NCI-H345 (cell line): ENCODE results near the gene SMPD2.
"Not testable (repeated sequence)": the region's sequence is repeated elsewhere in the genome, so short reads cannot be mapped to it uniquely, and the experiment has no call there.

Experiments
- DNase-seq: peaks from one replicate; lab custom pipeline; 2025; lab: John Stamatoyannopoulos, UW

SMPD2 gene

DNA sequence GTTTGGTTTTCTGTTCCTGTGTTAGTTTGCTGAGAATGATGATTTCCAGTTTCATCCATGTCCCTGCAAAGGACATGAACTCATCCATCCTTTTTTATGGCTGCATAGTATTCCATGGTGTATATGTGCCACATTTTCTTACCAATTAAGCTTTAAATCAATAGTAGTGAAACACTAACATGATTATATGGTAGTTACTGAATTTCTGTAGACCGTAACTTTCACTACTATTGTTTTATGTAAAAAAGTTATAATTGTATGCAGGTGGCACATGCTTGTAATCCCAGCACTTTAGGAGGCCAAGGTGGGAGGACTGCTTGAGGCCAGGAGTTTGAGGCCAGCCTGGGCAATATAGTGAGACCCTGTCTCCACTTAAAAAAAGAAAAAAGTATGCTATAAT lies 20.7 kb downstream of the SMPD2 start:
- DNase-seq = not testable (repeated sequence)

DNA sequence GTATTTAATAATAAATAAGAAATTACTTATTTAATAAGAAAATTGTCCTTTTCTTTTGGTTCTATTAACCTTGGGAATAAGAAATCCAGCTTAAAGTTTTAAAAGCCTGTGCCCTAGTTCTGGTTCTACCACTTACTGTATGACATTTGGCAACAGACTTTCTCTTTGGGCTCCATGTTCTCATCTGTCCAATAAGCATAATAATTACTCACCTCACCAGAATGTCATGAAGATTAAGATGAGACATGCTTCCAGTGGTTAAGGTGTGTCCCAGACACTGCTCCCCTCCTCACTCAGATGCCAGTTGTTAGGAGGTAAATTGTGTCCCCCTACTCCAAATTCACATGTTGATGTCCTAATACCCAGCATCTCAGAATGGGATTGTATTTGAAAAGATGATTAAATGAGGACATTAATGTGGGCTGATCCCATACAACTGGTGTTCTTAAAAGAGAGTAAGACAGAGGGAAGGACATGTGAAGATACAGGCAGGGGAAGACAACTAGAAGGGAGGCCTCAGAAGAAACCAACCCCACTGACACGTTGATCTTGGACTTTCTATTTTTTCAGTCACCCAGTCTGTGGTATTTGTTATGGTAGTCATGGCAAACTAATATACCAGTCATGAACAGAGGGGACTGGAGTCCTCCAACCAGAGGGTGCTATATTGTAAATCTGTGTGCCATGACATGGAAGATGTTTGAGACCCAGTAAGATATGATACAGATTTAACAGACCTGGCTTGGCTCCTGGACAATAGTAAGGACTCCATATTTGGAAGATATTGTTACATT lies 21.4 kb downstream of the SMPD2 start:
- DNase-seq = no peak

DNA sequence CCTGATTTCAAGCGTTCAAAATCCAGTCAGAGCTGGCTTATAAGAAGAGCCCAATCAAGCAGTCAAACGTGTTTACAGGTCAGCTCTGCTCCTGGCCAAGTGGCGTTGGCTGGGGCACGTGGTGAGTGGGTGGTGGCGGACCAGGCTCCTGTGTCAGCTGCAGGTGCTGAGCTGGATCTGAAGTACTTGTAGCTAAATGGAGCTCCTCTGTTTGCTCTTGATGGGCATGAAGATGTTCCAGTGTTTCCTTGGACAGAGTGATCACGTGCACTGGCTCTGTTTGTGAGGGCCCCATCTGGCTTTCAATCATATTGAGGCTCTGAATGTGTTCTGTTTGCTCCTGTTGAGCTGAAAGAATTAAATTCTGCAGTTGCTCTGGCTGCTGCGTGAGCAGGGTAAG lies 25.2 kb downstream of the SMPD2 start:
- peak; percentile 75 for DNase-seq

DNA sequence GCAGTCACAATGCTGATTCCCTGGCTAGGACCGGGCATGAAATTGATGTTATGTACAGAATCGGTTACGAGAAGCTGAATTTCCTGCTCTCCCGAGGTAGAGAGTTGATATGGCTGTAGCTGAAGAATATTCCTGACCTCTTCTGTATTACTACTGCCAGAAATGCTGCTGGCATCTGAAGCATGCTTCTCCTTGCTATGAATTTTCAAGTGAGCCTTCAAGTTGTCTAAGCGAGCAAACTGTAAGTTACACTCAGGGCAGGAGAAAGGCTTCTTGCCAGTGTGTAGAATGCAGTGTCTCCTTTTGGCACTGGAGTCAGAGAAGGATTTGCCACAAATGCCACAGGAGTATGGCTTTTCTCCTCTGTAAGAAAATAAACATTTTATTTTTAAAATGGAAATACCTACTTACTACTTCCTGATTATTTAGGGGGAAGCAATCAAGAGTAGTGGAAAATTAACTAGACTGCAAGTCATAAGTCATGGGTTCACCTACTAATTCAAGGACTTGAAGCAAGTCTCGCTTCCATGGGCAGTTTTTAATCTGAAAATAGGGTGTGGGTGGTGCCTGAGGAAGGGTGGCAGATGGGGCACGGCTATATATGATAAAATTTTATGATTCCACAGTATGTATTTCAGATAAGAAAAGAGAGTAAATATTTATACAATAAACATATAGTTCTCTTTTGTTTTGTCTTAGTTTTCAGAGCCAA lies 25.8 kb downstream of the SMPD2 start:
- DNase-seq = no peak

- DNase-seq = no peak
Observed at GRCh38 chr6:109467696-109468095, 27.2 kb downstream of the SMPD2 start.

DNA sequence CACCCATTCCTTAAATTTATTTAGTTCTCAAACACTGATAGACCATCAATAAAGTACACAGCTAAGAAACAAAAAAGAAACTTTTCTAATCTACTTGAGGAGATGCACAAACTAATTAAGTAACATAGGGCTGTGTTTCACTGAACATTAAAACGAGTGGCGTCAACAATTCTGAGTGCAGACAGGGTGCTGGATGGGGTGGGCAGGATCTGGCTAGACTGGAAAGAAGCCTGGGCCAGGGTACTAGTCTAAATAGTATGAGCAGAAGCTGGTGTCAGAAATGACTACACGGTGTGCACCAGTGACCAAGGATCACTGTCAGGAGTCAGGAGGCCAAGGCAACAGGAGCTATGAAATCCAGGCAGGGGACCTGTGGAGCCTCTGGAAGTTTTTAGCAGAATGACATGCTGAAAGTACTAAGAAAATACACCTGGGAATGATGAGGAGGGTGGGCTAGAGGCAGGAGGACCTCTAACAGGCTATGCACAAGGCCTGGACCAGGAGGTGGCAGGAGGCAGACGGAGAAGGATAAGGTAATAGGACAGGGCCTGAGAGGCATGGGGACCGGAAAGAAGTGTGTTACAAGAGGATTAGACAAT lies 29.2 kb downstream of the SMPD2 start:
- no peak for DNase-seq

- no peak for DNase-seq
Observed at GRCh38 chr6:109471105-109471810, 30.7 kb downstream of the SMPD2 start.

DNA sequence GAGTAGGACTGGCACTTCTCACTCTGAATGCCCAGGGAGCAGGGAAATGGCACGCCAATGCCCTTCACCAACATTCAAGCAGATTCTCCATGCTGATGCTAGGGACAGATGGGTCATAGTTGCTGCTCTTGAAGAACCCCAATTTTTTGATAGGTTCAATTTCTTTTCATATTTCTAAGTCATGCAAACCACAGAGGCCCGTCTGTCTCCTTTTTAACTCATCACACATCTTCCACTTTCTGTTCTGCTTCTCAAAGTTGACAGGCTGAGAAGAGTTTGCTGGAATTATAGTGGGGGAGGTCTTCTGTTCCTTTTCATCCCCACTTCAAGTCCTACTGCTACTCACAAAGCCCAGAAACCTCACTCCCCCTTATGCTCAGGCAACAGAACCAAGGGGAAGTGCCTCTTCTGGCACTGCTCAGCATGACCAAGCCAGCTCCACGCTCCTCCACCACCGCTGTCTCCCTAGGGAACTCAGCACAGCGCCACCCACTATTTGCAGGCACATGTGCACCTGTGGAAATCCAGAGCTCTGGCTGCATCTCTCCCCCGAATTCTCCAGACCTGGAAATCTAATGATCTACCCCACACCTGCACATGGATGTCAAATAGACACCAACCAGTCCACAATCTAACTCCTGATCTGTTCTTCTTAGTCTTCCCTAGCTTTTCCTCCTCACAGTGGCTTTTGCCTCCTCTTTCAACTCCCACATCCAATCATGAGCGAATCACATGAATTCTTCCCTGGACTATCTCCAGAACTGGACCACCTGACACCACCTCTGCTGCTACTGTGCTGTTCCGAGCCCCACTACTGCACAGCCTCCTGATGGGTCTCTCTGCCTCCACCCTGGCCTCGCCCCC lies 31.8 kb downstream of the SMPD2 start:
- no peak for DNase-seq

GRCh38 chr6:109473120-109473519 lies 32.6 kb downstream of the SMPD2 start:
- DNase-seq = no peak

DNA sequence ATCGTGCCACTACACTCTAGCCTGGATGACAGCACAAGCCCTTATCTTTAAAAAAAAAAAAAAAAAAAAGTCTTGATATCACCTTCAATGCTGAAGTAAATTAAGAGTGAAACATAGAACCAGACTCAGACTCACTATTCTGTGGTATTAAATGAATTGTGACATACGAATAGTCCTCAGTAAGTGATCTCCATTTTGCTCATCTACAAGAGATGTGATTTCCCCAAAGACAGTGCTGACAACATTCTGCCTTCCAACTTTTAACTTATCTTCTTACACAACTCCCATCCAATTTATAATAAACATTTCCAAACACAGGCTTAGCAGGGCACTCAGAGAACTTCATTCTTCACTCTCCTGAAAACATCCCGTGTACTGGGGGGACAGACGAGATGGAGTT lies 34.5 kb downstream of the SMPD2 start:
- DNase-seq = no peak

GRCh38 chr6:109475625-109476024 lies 35.1 kb downstream of the SMPD2 start:
- DNase-seq = no peak

GRCh38 chr6:109477184-109477583 lies 36.7 kb downstream of the SMPD2 start:
- DNase-seq = no peak

GRCh38 chr6:109477725-109478124 lies 37.2 kb downstream of the SMPD2 start:
- no peak for DNase-seq

DNA sequence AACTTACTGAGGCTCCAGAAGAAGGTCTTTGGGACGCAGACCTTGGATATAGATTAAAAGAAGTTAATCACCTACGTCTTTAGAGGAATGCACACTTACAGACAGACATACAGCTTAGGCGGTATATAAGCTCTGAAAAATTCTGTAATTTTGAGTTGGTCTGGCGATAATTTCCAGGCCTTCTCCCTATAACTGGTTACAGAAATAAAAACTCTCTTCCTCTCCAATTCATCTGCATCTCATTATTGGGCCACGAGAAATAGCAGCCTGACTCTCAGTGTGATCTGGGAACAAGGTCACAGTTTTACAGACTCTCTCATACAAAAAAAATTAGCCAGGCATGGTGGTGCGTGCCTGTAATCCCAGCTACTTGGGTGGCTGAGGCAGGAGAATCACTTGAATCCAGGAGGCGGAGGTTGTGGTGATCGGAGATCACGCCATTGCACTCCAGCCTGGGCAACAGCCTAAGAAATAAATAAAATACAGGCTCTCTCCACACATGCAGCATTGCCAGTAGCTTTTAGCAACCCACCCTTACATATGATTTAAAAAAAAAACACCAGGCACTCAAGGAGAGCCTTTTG lies 37.8 kb downstream of the SMPD2 start:
- no peak for DNase-seq

- no peak for DNase-seq
Observed at GRCh38 chr6:109478841-109479624, 38.5 kb downstream of the SMPD2 start.

DNA sequence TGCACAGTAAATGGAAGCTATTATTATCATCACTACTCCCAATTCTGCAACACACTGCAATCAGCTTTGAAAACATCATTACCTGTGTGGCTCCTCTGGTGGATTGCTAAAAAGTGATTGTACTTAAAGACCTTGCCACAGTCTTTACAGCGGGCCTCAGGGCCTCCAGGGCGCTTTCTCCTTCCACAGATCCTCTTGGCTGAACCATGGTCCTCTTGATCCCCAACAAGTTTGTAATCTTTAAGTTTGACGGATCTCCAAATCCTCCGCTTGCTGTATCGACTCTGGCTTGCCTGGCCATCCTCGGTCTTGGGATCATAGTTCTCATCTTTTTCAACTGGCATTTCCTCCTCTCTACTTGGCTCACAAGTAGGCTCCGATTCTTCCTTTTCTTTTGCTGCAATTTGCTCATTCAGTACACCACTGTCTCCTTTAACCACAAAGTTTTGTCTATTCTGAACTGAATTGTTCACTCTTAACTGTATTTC lies 40.5 kb downstream of the SMPD2 start:
- no peak for DNase-seq

GRCh38 chr6:109482905-109483734 lies 42.6 kb downstream of the SMPD2 start, which contains the start of gene ZBTB24:
Gene ZBTB24, minus strand, starts transcription at chr6:109483219. Its CDS starts 1,193 bp downstream, at chr6:109482026.
- DNase-seq = peak; percentile 93

- no peak for DNase-seq
Observed at GRCh38 chr6:109483735-109484057, 43.2 kb downstream of the SMPD2 start.

DNA sequence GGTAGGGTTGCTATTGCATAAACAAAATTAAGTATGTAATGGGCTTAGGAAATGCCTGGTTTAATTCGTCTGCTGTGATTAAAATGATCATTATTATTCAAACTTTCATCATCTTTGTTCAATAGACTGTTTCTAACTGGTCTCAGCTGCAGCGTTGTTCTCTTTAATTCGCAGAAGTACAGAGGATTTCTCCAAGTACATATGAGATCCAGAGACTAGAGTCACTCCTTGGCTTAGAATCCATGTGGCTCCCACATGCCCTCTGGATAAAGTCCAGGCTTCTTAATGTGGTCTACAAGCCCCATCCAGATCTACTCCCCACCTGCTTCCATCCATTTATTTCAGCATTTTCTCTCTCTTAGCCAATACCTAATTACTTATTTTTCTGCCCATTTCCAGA lies 43.6 kb downstream of the SMPD2 start:
- no peak for DNase-seq
